A549 (cell line): Measurements from ENCODE around the gene SMYD1. TPM values are rescaled to one million over a fixed set of nuclear protein-coding genes. Genes with fewer than 3 reads are reported as not detected.

Source experiments
- ATAC-seq, 2 experiments: fragments of 200-7000 bp in 1 of 2; fragments of >200 bp in 1 of 2; cut with Nextera tagmentation in 1 of 2; cut with Tn5 transposase in 1 of 2; 3 replicates each; pipeline versions ENCODE4 v1.8.0 to v1.9.1; 2018 to 2020; ENCODE audit warnings: mild to moderate bottlenecking in 1 of 2, moderate library complexity in 1 of 2
- CTCF ChIA-PET: fragments of 300-600 bp; sonication (Branson Sonifier 250); formaldehyde crosslinking; extraction: SDS; loops from one replicate; lab custom pipeline; 2021; ENCODE audit warnings: antibody characterized with exemption, inconsistent platforms; lab: Yijun Ruan, JAX
- POLR2A ChIA-PET: fragments of 350-600 bp; formaldehyde crosslinking; extraction: SDS; loops from one replicate; lab custom pipeline; 2021; ENCODE audit warnings: antibody characterized with exemption, inconsistent platforms; lab: Yijun Ruan, JAX
- DNase-seq, 2 experiments: peaks; one replicate each; pipeline versions ENCODE4 v3.0.0 to v3.0.0-alpha.2; 2011 to 2016; ENCODE audit warnings: low read depth in 1 of 2, low spot score in 1 of 2
- FAIRE-seq: peaks from 2 replicates; lab custom pipeline; 2011; peaks lifted over from hg19 to GRCh38; lab: Jason Lieb, UNC
- H3K27ac ChIP-seq, 2 experiments: fragments of >200 bp; sonication (Bioruptor Twin); formaldehyde crosslinking; 3 replicates each; pipeline ENCODE4 v1.5.1; 2016 to 2017
- H3K4me1 ChIP-seq: fragments of >200 bp; sonication (Bioruptor Twin); formaldehyde crosslinking; 3 replicates; pipeline ENCODE4 v1.6.1; 2016
- H3K4me2 ChIP-seq: fragments of >200 bp; sonication (Bioruptor Twin); formaldehyde crosslinking; 3 replicates; pipeline ENCODE4 v1.6.1; 2016
- H3K4me3 ChIP-seq: fragments of >200 bp; sonication (Bioruptor Twin); formaldehyde crosslinking; 3 replicates; pipeline ENCODE4 v1.5.1; 2016
- H3K9me3 ChIP-seq: fragments of >200 bp; sonication (Bioruptor Twin); formaldehyde crosslinking; 3 replicates; pipeline ENCODE4 v1.6.1; 2016
- BHLHE40 ChIP-seq: IDR thresholded peaks from 2 replicates; pipeline ENCODE4 v1.6.1; 2012; ENCODE audit warnings: low read depth, low read length, inconsistent platforms
- CBX2 ChIP-seq: fragments of 200-600 bp; sonication (generic); IDR thresholded peaks from 2 replicates; pipeline ENCODE4 v1.6.1; 2016; ENCODE audit warnings: low read depth, mild to moderate bottlenecking, borderline replicate concordance
- ELK1 ChIP-seq: fragments of 150-350 bp; IDR thresholded peaks from 2 replicates; pipeline ENCODE4 v1.6.1; 2014; ENCODE audit warnings: low read depth, mild to moderate bottlenecking, low read length
- GATA3 ChIP-seq: IDR thresholded peaks from 2 replicates; pipeline ENCODE4 v1.6.1; 2012; ENCODE audit warnings: borderline replicate concordance
- HDAC2 ChIP-seq: fragments of 200-600 bp; sonication (generic); IDR thresholded peaks from 2 replicates; pipeline ENCODE4 v1.6.1; 2016
- KDM5A ChIP-seq: fragments of 200-600 bp; sonication (generic); IDR thresholded peaks from 2 replicates; pipeline ENCODE4 v1.6.1; 2016; ENCODE audit warnings: antibody characterized with exemption, mild to moderate bottlenecking
- MAFK ChIP-seq: fragments of 450-650 bp; IDR thresholded peaks from 2 replicates; pipeline ENCODE4 v1.6.1; 2014; ENCODE audit not compliant: partially characterized antibody
- MAX ChIP-seq: IDR thresholded peaks from 2 replicates; pipeline ENCODE4 v1.6.1; 2012
- NPAS2 ChIP-seq: fragments of 250-450 bp; sonication (Bioruptor Pico); IDR thresholded peaks from 2 replicates; pipeline ENCODE4 v1.8.0; 2022; ENCODE audit warnings: mild to moderate bottlenecking, moderate library complexity, borderline replicate concordance
- NR3C1 ChIP-seq: fragments of >200 bp; sonication (Bioruptor Twin); formaldehyde crosslinking; IDR thresholded peaks from 3 replicates; pipeline ENCODE4 v1.6.1; 2017
- POLR2AphosphoS2 ChIP-seq: conservative IDR thresholded peaks from 2 replicates; pipeline ENCODE4 v1.6.1; 2012; ENCODE audit warnings: low read length, improper control_type of control experiment, inconsistent platforms
- RARB ChIP-seq: fragments of 250-450 bp; sonication (Bioruptor Pico); IDR thresholded peaks from 2 replicates; pipeline ENCODE4 v1.8.0; 2021; ENCODE audit warnings: mild to moderate bottlenecking, moderate library complexity
- TP53 ChIP-seq: fragments of 250-450 bp; sonication (Bioruptor Pico); IDR thresholded peaks from 2 replicates; pipeline ENCODE4 v1.5.0; 2021; ENCODE audit warnings: mild to moderate bottlenecking, moderate library complexity
- WGBS: methylation state at CpG from one replicate; pipeline ENCODE4 v1.1.6; 2017; ENCODE audit errors: missing lambda C conversion rate; 5-methylcytosine and 5-hydroxymethylcytosine counted together
- polyA plus RNA-seq, 4 experiments: library from polyadenylated mRNA; depleted of rRNA in 3 of 4; stranded (reverse); fragments of >200 nt; fragmentation: RNase III in 1 of 4; extraction: RNeasy Plus Mini Kit Qiagen cat#74134 plus additional on column Dnase treatment in 1 of 4; gene quantifications; 2 replicates in 3 of 4; 3 replicates in 1 of 4; pipeline ENCODE4 v1.2.3, GENCODE V29; 2011 to 2017

SMYD1 gene
- polyA plus RNA-seq, 2 of the 4 experiments (the other 2 are of a cell fraction) = not detected

GRCh38 chr2:88049622-88050021 lies 18.0 kb upstream of the SMYD1 start (continued):
- TF ChIP-seq POLR2AphosphoS2 (no peak), KDM5A (no peak), NPAS2 (CRISPR knock-in tag) (no peak), GATA3 (no peak), ELK1 (no peak), HDAC2 (no peak), CBX2 (no peak), NR3C1 (no peak), MAX (no peak)

- CTCF ChIA-PET = interaction anchor here (1.4 to 2.5 kb wide), 2 partner anchors 9 to 32 kb away, joined by 3 to 11 read pairs; no protein-coding TSS in a partner anchor
- ATAC-seq (no peak), FAIRE-seq (no peak)
These were observed 15.8 kb upstream of the SMYD1 start for GRCh38 chr2:88051792-88052191.

GRCh38 chr2:88053296-88053695 lies 14.3 kb upstream of the SMYD1 start:
- peak; percentile 11 for TF ChIP-seq MAFK
- TF ChIP-seq CBX2 = no peak
- no peak for ATAC-seq
- Histone ChIP-seq H3K4me1 (peaks cover 24% of the 10 kb centered on the region), H3K4me3 (no peak overlapping the region), H3K27ac (no peak overlapping the region), H3K4me2 (peak overlapping the region; percentile 71), H3K9me3 (no peaks in the 10 kb centered on the region)
- no peak for DNase-seq
- 86% methylated on average over 1 of the region's 1 CpG for WGBS
- FAIRE-seq = no peak
- ChIA-PET POLR2A (interaction anchor here (1.7 kb wide), 1 partner anchor 37 kb away, joined by 11 read pairs; the partner anchor contains the start of gene RNU2-63P), CTCF (interaction anchor here (1.6 to 2.5 kb wide), 3 partner anchors 8 to 106 kb away, joined by 4 to 11 read pairs (median 4); no protein-coding TSS in a partner anchor)

More at GRCh38 chr2:88051792-88052191, 15.8 kb upstream of the SMYD1 start:
- Histone ChIP-seq H3K4me1 (peaks cover 23% of the 10 kb centered on the region), H3K27ac (no peak overlapping the region), H3K9me3 (no peaks in the 10 kb centered on the region), H3K4me3 (no peak overlapping the region), H3K4me2 (no peak overlapping the region)
- 88% methylated on average over 2 of the region's 2 CpGs for WGBS
- TF ChIP-seq BHLHE40 (no peak), ELK1 (no peak)
- DNase-seq = no peak
- POLR2A ChIA-PET = no interaction called here

- FAIRE-seq (no peak), DNase-seq (no peak), ATAC-seq (no peak)
- Histone ChIP-seq H3K4me2 (peak overlapping the region; percentile 71), H3K4me1 (peaks cover 24% of the 10 kb centered on the region), H3K4me3 (peak overlapping the region; percentile 81), H3K9me3 (no peaks in the 10 kb centered on the region), H3K27ac (peak overlapping the region; percentile 96 to 100)
- TF ChIP-seq RARB (CRISPR knock-in tag) (peak; percentile 9; the same call in 1 of the 2 replicates), TP53 (CRISPR knock-in tag) (no peak), MAFK (peak; percentile 78)
- WGBS = 27% methylated on average over 10 of the region's 10 CpGs
- CTCF ChIA-PET = interaction anchor here (0.9 to 1.6 kb wide), 7 partner anchors 10 to 106 kb away, joined by 3 to 7 read pairs (median 3); no protein-coding TSS in a partner anchor
- POLR2A ChIA-PET = interaction anchor here (1.0 to 1.7 kb wide), 2 partner anchors 7 to 38 kb away, joined by 3 to 11 read pairs; partner anchors contain the start of gene RNU2-63P
These were observed 13.5 kb upstream of the SMYD1 start for GRCh38 chr2:88053934-88054781.
